GM12872 (cell line): ENCODE results near the gene PPME1.

Source experiments
- CTCF ChIP-seq: IDR thresholded peaks from 3 replicates; pipeline ENCODE4 v1.5.1; 2011; ENCODE audit warnings: low read depth, mild to moderate bottlenecking, low read length, moderate library complexity; ENCODE audit not compliant: insufficient read depth

PPME1 gene

DNA sequence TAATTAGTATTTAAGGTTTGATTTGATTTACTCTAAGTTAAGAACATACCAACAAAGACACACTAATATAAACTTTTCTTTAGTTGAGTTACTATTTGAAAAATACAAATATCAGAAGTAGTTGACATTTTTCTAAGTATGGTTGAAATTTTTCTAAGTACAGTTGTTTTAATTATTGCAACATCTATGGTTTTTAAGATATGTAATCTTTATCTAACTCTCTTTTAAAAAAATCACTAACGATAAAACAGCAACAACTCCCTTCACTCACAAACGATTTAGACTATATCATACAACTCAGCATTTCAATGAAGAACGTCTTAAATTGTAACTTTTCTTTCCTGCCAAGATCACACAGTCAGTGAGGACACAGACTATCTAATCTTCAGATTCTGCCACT, 2.3 kb upstream of the PPME1 start:
- TF ChIP-seq CTCF: no peak

- no peak for TF ChIP-seq CTCF
Measured at GRCh38 chr11:74169738-74170458, 1.2 kb upstream of the PPME1 start.

GRCh38 chr11:74171630-74171968, 510 bp downstream of the PPME1 start:
- TF ChIP-seq CTCF: no peak

DNA sequence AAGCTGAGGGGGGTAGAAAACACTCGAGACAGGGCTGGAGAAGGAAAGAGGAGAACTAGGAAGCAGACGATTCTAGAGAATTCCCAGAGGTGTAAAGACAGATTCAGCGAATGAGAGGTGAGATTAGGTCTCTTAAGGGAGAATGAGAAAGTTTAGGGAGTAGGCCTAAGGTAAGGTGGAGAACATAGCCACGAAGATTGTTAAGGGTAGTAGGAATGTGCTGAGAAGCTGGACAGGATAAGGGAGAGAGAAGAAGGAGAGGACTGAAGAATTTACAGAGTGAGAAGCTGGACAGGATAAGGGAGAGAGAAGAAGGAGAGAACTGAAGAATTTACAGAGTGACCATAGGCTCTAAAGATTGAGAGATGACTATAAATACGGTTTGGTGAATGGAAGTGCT, 908 bp downstream of the PPME1 start:
- TF ChIP-seq CTCF: no peak

GRCh38 chr11:74175920-74176319, 4.8 kb downstream of the PPME1 start:
- TF ChIP-seq CTCF: no peak

GRCh38 chr11:74179234-74180052, 8.4 kb downstream of the PPME1 start:
- TF ChIP-seq CTCF: no peak

DNA sequence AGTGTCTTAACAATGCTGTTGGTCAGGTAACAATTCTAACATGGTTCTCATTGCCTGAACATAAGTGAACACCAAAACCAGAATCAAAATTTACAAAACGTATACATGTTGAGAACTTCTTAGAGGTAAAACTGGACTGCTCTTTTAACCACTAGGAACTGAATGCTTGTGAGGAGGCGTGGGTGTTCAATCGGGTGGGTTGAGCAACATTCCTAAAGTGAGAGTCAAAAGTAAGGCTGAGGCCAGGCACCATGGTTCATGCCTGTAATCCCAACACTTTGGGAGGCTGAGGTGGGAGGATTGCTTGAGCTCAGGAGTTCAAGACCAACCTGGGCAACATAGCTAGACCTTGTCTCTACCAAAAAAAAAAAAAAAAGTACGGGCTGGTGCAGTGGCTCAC, 11.5 kb downstream of the PPME1 start:
- TF ChIP-seq CTCF: no peak
